Stimulated activated naive B cell treated with anti-CD40 and anti-IgM and Interleukin-4, amounts not matched to agents 10 μg/mL and 1 μg/mL and 100 μg/mL, for 72 hours (primary cell): ENCODE data around the gene CAVIN4.

ENCODE experiments used
- ATAC-seq, 2 donors: fragments of 150-1000 bp; cut with Tn5 transposase; replicated peaks; 2 replicates each; pipeline ENCODE4 v1.10.0; 2021; ENCODE audit warnings: moderate library complexity in 1 of 2
- DNase-seq: peaks from one replicate; pipeline ENCODE4 v3.0.0; 2021
- H3K27ac Mint-ChIP-seq: one replicate; pipeline ENCODE4 v1.8.0; 2022; ENCODE audit warnings: mild to moderate bottlenecking, mixed read lengths
- H3K27me3 Mint-ChIP-seq, 2 donors: one replicate each; pipeline ENCODE4 v1.8.0; 2022; ENCODE audit warnings: mixed read lengths in 2 of 2
- H3K36me3 Mint-ChIP-seq, 2 donors: one replicate each; pipeline ENCODE4 v1.8.0; 2022; ENCODE audit warnings: mixed read lengths in 2 of 2, mild to moderate bottlenecking in 1 of 2
- H3K4me1 Mint-ChIP-seq, 2 donors: one replicate each; pipeline ENCODE4 v1.8.0; 2022; ENCODE audit warnings: mixed read lengths in 2 of 2, mild to moderate bottlenecking in 1 of 2
- H3K4me3 Mint-ChIP-seq, 2 donors: one replicate each; pipeline ENCODE4 v1.8.0; 2022; ENCODE audit warnings: mild to moderate bottlenecking in 2 of 2, mixed read lengths in 2 of 2, moderate library complexity in 1 of 2
- H3K9me3 Mint-ChIP-seq, 2 donors: one replicate each; pipeline ENCODE4 v1.8.0; 2022; ENCODE audit warnings: mixed read lengths in 2 of 2, mild to moderate bottlenecking in 1 of 2

CAVIN4 gene

DNA sequence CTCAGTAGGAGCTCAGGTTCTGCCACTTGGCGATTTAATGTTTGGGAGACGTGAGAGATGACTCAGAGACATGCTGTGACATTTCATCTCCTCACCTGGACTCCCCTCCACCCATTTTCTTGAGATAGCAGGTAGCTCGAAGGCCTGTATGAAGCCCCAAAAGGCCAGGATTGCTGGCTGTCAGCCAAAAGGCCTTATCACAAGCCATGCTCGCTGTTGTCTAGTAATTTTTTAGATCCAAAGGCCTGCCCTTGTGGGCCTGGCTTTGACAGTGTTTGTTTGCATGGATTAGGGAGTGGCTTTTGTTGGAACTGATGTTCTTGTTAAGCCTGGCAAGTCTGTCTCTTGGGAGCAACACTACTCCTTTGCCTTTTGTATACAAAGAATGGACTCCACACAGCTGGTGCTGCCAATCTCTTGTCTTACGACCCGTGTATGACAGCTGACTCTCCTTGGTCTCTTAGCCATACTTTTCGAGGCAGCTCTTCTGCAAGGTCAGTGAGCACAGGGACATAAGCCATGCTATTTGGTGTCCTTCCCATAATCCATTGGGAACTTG is 22.7 kb downstream of the CAVIN4 start:
- Mint-ChIP-seq H3K4me1 (peaks cover 16 to 22% of the 10 kb centered on the region in 2 donors), H3K9me3 (peaks cover 0 to 1% of the 10 kb centered on the region in 2 donors), H3K27me3 (peaks cover 10 to 13% of the 10 kb centered on the region in 2 donors), H3K36me3 (no peaks in the 10 kb centered on the region), H3K27ac (no peak overlapping the region), H3K4me3 (no peak overlapping the region)
- no peak for ATAC-seq
- DNase-seq, result no peak

DNA sequence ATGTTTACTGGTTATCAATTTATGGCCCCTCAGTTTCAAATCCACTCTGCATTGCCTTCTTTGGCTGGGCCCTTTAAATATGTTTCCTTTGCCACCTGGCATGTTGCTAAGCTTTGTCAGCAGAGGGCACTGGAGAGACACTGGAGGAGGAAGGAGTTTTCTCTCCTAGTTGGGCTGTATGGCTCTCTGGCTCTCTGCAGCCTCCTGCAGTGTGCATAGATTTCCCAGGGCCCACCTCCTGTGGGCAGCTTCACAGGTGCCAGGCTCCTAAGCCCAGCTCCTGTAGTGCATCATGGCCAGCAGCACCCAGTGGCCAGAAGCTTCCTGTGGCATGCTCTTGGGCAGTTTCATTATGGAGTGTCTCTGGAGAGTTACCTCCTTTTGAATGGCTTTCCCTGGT is 23.3 kb downstream of the CAVIN4 start:
- H3K27ac Mint-ChIP-seq, result no peak overlapping the region
- peak; percentile 23 for DNase-seq
- no peak overlapping the region for H3K4me3 Mint-ChIP-seq
- no peaks in the 10 kb centered on the region for H3K36me3 Mint-ChIP-seq
- H3K27me3 Mint-ChIP-seq, result peaks cover 10 to 13% of the 10 kb centered on the region in 2 donors
- ATAC-seq, result peak; percentile 53
- H3K4me1 Mint-ChIP-seq, result peaks cover 12 to 18% of the 10 kb centered on the region in 2 donors
- peaks cover 0 to 1% of the 10 kb centered on the region in 2 donors for H3K9me3 Mint-ChIP-seq

DNA sequence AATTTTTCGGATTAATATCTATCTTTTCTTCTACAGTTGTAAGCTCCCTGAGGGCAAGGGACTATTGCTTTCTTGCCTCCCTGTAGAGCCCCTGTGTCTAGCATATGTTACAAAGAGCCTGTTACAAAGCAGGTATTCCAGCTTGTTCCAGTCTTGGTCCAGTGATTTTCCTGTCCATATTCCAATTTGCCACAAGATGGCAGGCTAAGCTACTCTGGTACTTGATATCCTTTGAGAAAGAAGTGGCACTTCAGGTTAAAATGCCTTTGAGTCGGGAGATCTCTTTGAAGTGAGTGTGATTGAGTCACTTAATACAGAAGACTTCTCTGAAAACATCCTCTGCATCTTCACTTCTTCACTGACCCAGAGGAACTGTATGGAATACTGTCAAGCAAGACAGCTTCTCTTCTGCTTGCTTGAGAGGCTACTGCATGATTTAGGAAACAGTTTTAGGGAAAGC is 24.5 kb downstream of the CAVIN4 start:
- Mint-ChIP-seq H3K27ac (no peak overlapping the region), H3K4me3 (no peak overlapping the region), H3K4me1 (peaks cover 12 to 18% of the 10 kb centered on the region in 2 donors), H3K27me3 (peaks cover 10 to 13% of the 10 kb centered on the region in 2 donors), H3K36me3 (no peaks in the 10 kb centered on the region), H3K9me3 (peaks cover 0 to 1% of the 10 kb centered on the region in 2 donors)
- no peak for DNase-seq
- no peak for ATAC-seq

DNA sequence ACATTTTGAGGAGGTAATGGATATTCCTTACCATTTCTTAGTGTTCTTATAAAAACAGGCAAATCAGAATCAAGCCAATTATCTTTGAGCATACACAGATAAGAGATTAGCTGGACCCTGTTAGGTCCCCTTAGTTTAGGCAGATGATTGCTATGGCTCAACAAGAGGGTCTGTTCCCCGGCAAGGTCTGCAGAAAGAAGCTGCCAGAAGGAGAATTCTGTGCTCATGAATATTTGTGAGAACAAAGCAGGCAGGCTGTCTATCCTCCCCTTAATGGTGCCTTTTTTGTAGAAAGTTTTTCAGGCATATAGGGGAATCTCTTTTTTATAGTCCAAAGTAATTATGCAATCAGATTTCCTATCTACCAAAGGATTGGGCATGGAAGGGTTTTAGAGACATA is 27.5 kb downstream of the CAVIN4 start:
- H3K4me1 Mint-ChIP-seq, result peaks cover 0 to 2% of the 10 kb centered on the region in 2 donors
- H3K36me3 Mint-ChIP-seq, result no peaks in the 10 kb centered on the region
- DNase-seq (no peak), ATAC-seq (no peak)
- no peak overlapping the region for H3K27ac Mint-ChIP-seq
- peaks cover 0 to 1% of the 10 kb centered on the region in 2 donors for H3K9me3 Mint-ChIP-seq
- no peak overlapping the region for H3K4me3 Mint-ChIP-seq
- peaks cover 5 to 7% of the 10 kb centered on the region in 2 donors for H3K27me3 Mint-ChIP-seq

DNA sequence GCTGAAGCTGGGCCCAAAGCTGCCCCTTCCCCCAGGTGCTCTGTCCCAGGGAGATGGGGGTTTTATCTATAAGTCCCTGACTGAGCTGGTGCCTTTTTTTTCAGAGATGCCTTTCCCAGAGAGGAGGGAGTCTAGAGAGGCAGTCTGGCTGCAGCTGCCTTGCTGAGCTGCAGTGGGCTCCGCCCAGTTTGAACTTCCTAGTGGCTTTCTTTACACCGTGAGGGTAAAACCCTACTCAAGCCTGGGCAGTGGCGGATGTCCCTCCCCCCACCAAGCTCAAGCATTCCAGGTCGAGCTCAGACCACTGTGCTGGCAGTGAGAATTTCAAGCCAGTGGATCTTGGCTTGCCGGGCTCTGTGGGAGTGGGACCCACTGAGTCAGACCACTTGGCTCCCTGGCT is 41.3 kb downstream of the CAVIN4 start:
- H3K27ac Mint-ChIP-seq, result no peak overlapping the region
- DNase-seq (no peak), ATAC-seq (no peak)
- H3K9me3 Mint-ChIP-seq, result peaks cover 14 to 23% of the 10 kb centered on the region in 2 donors
- peaks cover 18 to 21% of the 10 kb centered on the region in 2 donors for H3K27me3 Mint-ChIP-seq
- peaks cover 0 to 3% of the 10 kb centered on the region in 2 donors for H3K36me3 Mint-ChIP-seq
- H3K4me1 Mint-ChIP-seq, result no peaks in the 10 kb centered on the region
- H3K4me3 Mint-ChIP-seq, result no peak overlapping the region

DNA sequence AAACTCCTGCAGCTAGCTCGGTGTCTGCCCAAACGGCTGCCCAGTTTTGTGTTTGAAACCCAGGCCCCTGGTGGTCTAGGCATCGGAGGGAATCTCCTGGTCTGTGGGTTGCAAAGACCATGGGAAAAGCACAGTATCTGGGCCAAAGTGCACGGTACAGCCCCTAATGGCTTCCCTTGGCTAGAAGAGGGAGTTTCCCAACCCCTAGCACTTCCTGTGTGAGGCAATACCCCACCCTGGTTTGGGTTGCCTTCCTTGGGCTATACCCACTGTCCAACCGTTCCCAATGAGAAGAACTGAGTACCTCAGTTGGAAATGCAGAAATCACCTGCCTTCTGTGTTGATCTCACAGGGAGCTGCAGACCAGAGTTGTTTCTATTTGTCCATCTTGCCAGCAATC is 41.8 kb downstream of the CAVIN4 start:
- H3K4me3 Mint-ChIP-seq, result no peak overlapping the region
- DNase-seq (no peak), ATAC-seq (no peak)
- H3K27me3 Mint-ChIP-seq, result peaks cover 18 to 21% of the 10 kb centered on the region in 2 donors
- no peaks in the 10 kb centered on the region for H3K4me1 Mint-ChIP-seq
- H3K27ac Mint-ChIP-seq, result no peak overlapping the region
- H3K36me3 Mint-ChIP-seq, result peaks cover 0 to 3% of the 10 kb centered on the region in 2 donors
- peaks cover 14 to 23% of the 10 kb centered on the region in 2 donors for H3K9me3 Mint-ChIP-seq

DNA sequence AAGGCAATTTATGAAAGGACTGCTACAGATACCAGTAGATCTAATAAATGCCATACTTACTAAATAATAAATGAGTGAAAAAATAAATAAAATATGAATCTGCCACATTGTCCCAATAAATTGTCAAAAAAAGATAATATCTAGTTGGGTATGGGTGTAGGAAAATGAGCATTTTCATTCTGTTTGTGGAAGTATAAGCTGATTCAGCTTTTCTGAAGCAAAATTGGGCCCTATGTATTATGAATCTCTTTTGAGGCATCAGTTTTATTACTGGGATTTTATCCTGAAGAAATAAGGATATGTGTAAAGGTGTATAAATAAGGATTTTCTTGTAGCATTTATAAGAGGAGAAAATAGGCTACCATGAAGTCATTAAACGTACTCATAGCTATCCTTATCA is 46.1 kb downstream of the CAVIN4 start:
- Mint-ChIP-seq H3K27me3 (no peaks in the 10 kb centered on the region), H3K4me3 (no peak overlapping the region), H3K4me1 (no peaks in the 10 kb centered on the region), H3K9me3 (peaks cover 4 to 6% of the 10 kb centered on the region in 2 donors), H3K36me3 (peaks cover 0 to 4% of the 10 kb centered on the region in 2 donors), H3K27ac (no peak overlapping the region)
- no peak for DNase-seq
- ATAC-seq, result no peak

DNA sequence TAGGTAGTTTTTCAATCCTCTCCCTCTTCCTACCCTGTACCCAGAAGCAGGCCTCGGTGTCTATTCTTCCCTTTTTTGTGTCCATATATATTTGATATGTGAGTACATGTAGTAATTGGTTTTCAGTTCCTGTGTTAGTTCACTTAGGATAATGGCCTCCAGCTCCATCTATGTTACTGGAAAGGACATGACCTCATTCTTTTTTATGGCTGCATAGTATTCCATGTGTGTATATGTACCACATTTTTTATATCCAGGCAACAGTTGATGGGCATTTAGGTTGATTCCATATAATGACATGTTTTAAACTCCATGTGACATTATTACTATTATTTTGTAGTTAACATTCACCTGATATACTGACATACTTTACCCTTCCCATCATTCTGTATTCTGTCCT is 49.1 kb downstream of the CAVIN4 start:
- no peaks in the 10 kb centered on the region for H3K4me1 Mint-ChIP-seq
- no peak for DNase-seq
- H3K27ac Mint-ChIP-seq, result no peak overlapping the region
- peaks cover 4 to 6% of the 10 kb centered on the region in 2 donors for H3K9me3 Mint-ChIP-seq
- ATAC-seq, result no peak
- peaks cover 0 to 4% of the 10 kb centered on the region in 2 donors for H3K36me3 Mint-ChIP-seq
- H3K27me3 Mint-ChIP-seq, result no peaks in the 10 kb centered on the region
- H3K4me3 Mint-ChIP-seq, result no peak overlapping the region

DNA sequence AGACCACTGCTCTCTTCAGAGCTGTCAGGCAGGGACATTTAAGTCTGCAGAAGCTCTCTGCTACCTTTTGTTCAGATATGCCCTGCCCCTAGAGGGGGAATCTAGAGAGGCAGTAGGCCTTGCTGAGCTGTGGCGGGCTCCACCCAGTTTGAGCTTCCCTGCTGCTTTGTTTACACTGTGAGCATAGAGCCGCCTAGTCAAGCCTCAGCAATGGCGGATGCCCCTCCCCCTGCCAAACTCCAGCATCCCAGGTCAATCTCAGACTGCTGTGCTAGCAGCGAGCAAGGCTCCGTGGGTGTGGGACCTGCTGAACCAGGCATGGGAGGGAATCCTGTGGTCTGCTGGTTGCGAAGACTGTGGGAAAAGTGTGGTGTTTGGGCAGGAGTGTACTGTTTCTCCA is 59.9 kb downstream of the CAVIN4 start:
- Mint-ChIP-seq H3K27ac (no peak overlapping the region), H3K9me3 (peaks cover 10 to 13% of the 10 kb centered on the region in 2 donors), H3K4me3 (no peak overlapping the region), H3K27me3 (peaks cover 25 to 39% of the 10 kb centered on the region in 2 donors), H3K36me3 (peaks cover 0 to 2% of the 10 kb centered on the region in 2 donors), H3K4me1 (no peaks in the 10 kb centered on the region)
- ATAC-seq, result no peak
- no peak for DNase-seq
